NOMO-1 treated with dmso at 0.1 percent for 144 hours (cell line): ENCODE data around the gene SH3GL2.

Experiments used
- DNase-seq: peaks from one replicate; lab custom pipeline; 2025; ENCODE audit not compliant: unreplicated experiment; lab: John Stamatoyannopoulos, UW

Gene SH3GL2

GRCh38 chr9:17609312-17610005 is 30.6 kb downstream of the SH3GL2 start:
- no peak for DNase-seq

- no peak for DNase-seq
These were observed 32.5 kb downstream of the SH3GL2 start for GRCh38 chr9:17611342-17611741.

GRCh38 chr9:17611917-17612316 is 33.1 kb downstream of the SH3GL2 start:
- no peak for DNase-seq

- no peak for DNase-seq
These were observed 34.9 kb downstream of the SH3GL2 start for GRCh38 chr9:17613758-17614157.

- no peak for DNase-seq
These were observed 35.4 kb downstream of the SH3GL2 start for GRCh38 chr9:17614250-17614649.

- no peak for DNase-seq
These were observed 36.0 kb downstream of the SH3GL2 start for GRCh38 chr9:17614903-17615302.

GRCh38 chr9:17622141-17622540 is 43.3 kb downstream of the SH3GL2 start:
- no peak for DNase-seq

- DNase-seq: no peak
These were observed 43.9 kb downstream of the SH3GL2 start for GRCh38 chr9:17622749-17623148.

GRCh38 chr9:17623965-17624364 is 45.1 kb downstream of the SH3GL2 start:
- DNase-seq: no peak

GRCh38 chr9:17624571-17624970 is 45.7 kb downstream of the SH3GL2 start:
- no peak for DNase-seq

GRCh38 chr9:17625644-17626388 is 47.0 kb downstream of the SH3GL2 start:
- DNase-seq: no peak

- DNase-seq: no peak
These were observed 48.8 kb downstream of the SH3GL2 start for GRCh38 chr9:17627641-17628040.

- DNase-seq: no peak
These were observed 49.8 kb downstream of the SH3GL2 start for GRCh38 chr9:17628624-17629023.

- DNase-seq: no peak
These were observed 51.7 kb downstream of the SH3GL2 start for GRCh38 chr9:17630531-17630949.

GRCh38 chr9:17631396-17631795 is 52.5 kb downstream of the SH3GL2 start:
- DNase-seq: no peak

GRCh38 chr9:17632994-17633393 is 54.1 kb downstream of the SH3GL2 start:
- no peak for DNase-seq

- no peak for DNase-seq
These were observed 56.4 kb downstream of the SH3GL2 start for GRCh38 chr9:17635115-17635890.

GRCh38 chr9:17636349-17636748 is 57.5 kb downstream of the SH3GL2 start:
- DNase-seq: no peak

- no peak for DNase-seq
These were observed 58.0 kb downstream of the SH3GL2 start for GRCh38 chr9:17636821-17637220.

- DNase-seq: no peak
These were observed 58.4 kb downstream of the SH3GL2 start for GRCh38 chr9:17637229-17637628.

GRCh38 chr9:17648516-17648915 is 69.7 kb downstream of the SH3GL2 start:
- no peak for DNase-seq

- DNase-seq: no peak
These were observed 72.9 kb downstream of the SH3GL2 start for GRCh38 chr9:17651725-17652124.
